GM12878 (cell line): ENCODE data around the gene SARS1. TPM values are rescaled to one million over a fixed set of nuclear protein-coding genes. Genes with fewer than 3 reads are reported as not detected.

Experiments used
- ATAC-seq: fragments of 200-7000 bp; cut with Tn5 transposase; 3 replicates; pipeline ENCODE4 v1.9.1; 2020; ENCODE audit warnings: mild to moderate bottlenecking, moderate library complexity
- BruUV-seq: library from RNA; stranded (reverse); fragments of 400-500 nt; replicated peaks from 2 replicates; lab custom pipeline; 2021; lab: Mats Ljungman, UMichigan
- CTCF ChIA-PET: fragments of 300-600 bp; sonication (Branson Sonifier 250); formaldehyde crosslinking; extraction: SDS; loops from one replicate; lab custom pipeline; 2021; ENCODE audit warnings: inconsistent platforms; lab: Yijun Ruan, JAX
- POLR2A ChIA-PET: fragments of 350-600 bp; formaldehyde crosslinking; extraction: SDS; loops from one replicate; lab custom pipeline; 2021; ENCODE audit warnings: inconsistent platforms; lab: Charles Lee
- RAD21 ChIA-PET: fragments of 300-600 bp; sonication (Branson Sonifier 250); formaldehyde crosslinking; loops from one replicate; lab custom pipeline; 2023; ENCODE audit warnings: antibody characterized with exemption; ENCODE audit not compliant: unreplicated experiment; lab: Charles Lee
- SMC1A ChIA-PET: fragments of 300-600 bp; sonication (Branson Sonifier 250); formaldehyde crosslinking; loops from one replicate; lab custom pipeline; 2023; ENCODE audit not compliant: unreplicated experiment, uncharacterized antibody; lab: Charles Lee
- DNase-seq: peaks from one replicate; pipeline ENCODE4 v3.0.0-alpha.2; 2011; ENCODE audit warnings: low read depth, low spot score
- FAIRE-seq: peaks from 3 replicates; lab custom pipeline; 2011; peaks lifted over from hg19 to GRCh38; lab: Jason Lieb, UNC
- H2AFZ ChIP-seq: 2 replicates; pipeline ENCODE4 v1.6.0; 2011; ENCODE audit warnings: low read depth, low read length, control low read depth; ENCODE audit not compliant: control insufficient read depth
- H3K27ac ChIP-seq: 2 replicates; pipeline ENCODE4 v1.5.1; 2011; ENCODE audit warnings: control low read depth; ENCODE audit not compliant: control insufficient read depth, insufficient read depth
- H3K27me3 ChIP-seq, 2 experiments: replicated peaks in 1 of 2; 2 replicates each; pipeline versions ENCODE4 v1.6.0 to v1.6.1; 2011; ENCODE audit warnings: low read length in 1 of 2; ENCODE audit not compliant: control insufficient read depth in 2 of 2, insufficient read depth in 2 of 2
- H3K36me3 ChIP-seq, 2 experiments: 2 replicates each; pipeline ENCODE4 v1.5.1; 2011; ENCODE audit warnings: low read length in 1 of 2; ENCODE audit not compliant: control insufficient read depth in 2 of 2, insufficient read depth in 2 of 2
- H3K4me1 ChIP-seq: 2 replicates; pipeline ENCODE4 v1.6.1; 2011; ENCODE audit warnings: mild to moderate bottlenecking, low read length, moderate library complexity, mixed read lengths; ENCODE audit not compliant: control insufficient read depth, insufficient read depth
- H3K4me2 ChIP-seq: 2 replicates; pipeline ENCODE4 v1.6.0; 2011; ENCODE audit warnings: control low read depth; ENCODE audit not compliant: control insufficient read depth, insufficient read depth
- H3K4me3 ChIP-seq: fragments of 200-600 bp; sonication (generic); 2 replicates; pipeline ENCODE4 v1.5.1; 2016
- H3K79me2 ChIP-seq: 2 replicates; pipeline ENCODE4 v1.6.0; 2011; ENCODE audit warnings: low read length; ENCODE audit not compliant: control insufficient read depth, insufficient read depth
- H3K9ac ChIP-seq: 2 replicates; pipeline ENCODE4 v1.8.0; 2011; ENCODE audit warnings: low read length, control low read depth, mixed read lengths; ENCODE audit not compliant: control insufficient read depth, insufficient read depth
- H3K9me3 ChIP-seq: replicated peaks from 3 replicates; pipeline ENCODE4 v1.5.1; 2011; ENCODE audit warnings: mild to moderate bottlenecking, low read length; ENCODE audit not compliant: control insufficient read depth, insufficient read depth
- H4K20me1 ChIP-seq: 2 replicates; pipeline ENCODE4 v1.6.0; 2011; ENCODE audit not compliant: control insufficient read depth, insufficient read depth
- BCL3 ChIP-seq: IDR thresholded peaks from 2 replicates; pipeline ENCODE4 v1.6.1; 2011; ENCODE audit warnings: borderline replicate concordance, low read depth, mild to moderate bottlenecking, moderate library complexity, low read length; ENCODE audit not compliant: insufficient read depth, poor library complexity, severe bottlenecking
- GABPA ChIP-seq: IDR thresholded peaks from 2 replicates; pipeline ENCODE4 v1.6.1; 2014; ENCODE audit warnings: antibody characterized with exemption, low read depth, mild to moderate bottlenecking, inconsistent platforms
- IRF4 ChIP-seq: IDR thresholded peaks from 2 replicates; pipeline ENCODE4 v1.6.1; 2011; ENCODE audit warnings: low read depth, low read length
- LARP7 ChIP-seq: fragments of 450-650 bp; IDR thresholded peaks from 2 replicates; pipeline ENCODE4 v1.6.1; 2017; ENCODE audit warnings: mild to moderate bottlenecking
- MEF2B ChIP-seq: fragments of 450-650 bp; IDR thresholded peaks from 2 replicates; pipeline ENCODE4 v1.6.1; 2018; ENCODE audit warnings: mild to moderate bottlenecking, moderate library complexity; ENCODE audit not compliant: partially characterized antibody, poor library complexity, severe bottlenecking
- NFXL1 ChIP-seq: fragments of 450-650 bp; IDR thresholded peaks from 2 replicates; pipeline ENCODE4 v1.6.1; 2017; ENCODE audit warnings: antibody characterized with exemption, mild to moderate bottlenecking, borderline replicate concordance
- NR2C2 ChIP-seq: IDR thresholded peaks from 2 replicates; pipeline ENCODE4 v1.6.1; 2011; ENCODE audit warnings: borderline replicate concordance, low read depth; ENCODE audit not compliant: control insufficient read depth, insufficient read length
- SMAD1 ChIP-seq: fragments of 450-650 bp; IDR thresholded peaks from 2 replicates; pipeline ENCODE4 v1.6.1; 2018; ENCODE audit warnings: mild to moderate bottlenecking, low read depth; ENCODE audit not compliant: partially characterized antibody
- TARDBP ChIP-seq: IDR thresholded peaks from 2 replicates; pipeline ENCODE4 v1.6.1; 2016; ENCODE audit warnings: borderline replicate concordance
- YY1 ChIP-seq: IDR thresholded peaks from 2 replicates; pipeline ENCODE4 v1.6.1; 2011; ENCODE audit warnings: low read depth, mild to moderate bottlenecking, low read length
- WGBS: methylation state at CpG from one replicate; pipeline ENCODE4 v1.1.6; 2016; ENCODE audit warnings: low lambda C conversion rate; ENCODE audit not compliant: insufficient replicate concordance, insufficient coverage; ENCODE audit errors: missing lambda C conversion rate; 5-methylcytosine and 5-hydroxymethylcytosine counted together
- in situ Hi-C: fragments of 300-500 bp; cut with MboI; formaldehyde crosslinking; loops from 9 replicates; pipeline ENCODE4 v1.14.3; 2018; ENCODE audit warnings: mixed read lengths
- intact Hi-C: fragments of 100-400 bp; cut with micrococcal nuclease; formaldehyde crosslinking; loops from one replicate; pipeline ENCODE4 v1.14.2; 2022; ENCODE audit not compliant: unreplicated experiment
- polyA plus RNA-seq, 11 experiments: library from polyadenylated mRNA; depleted of rRNA in 4 of 11; unstranded in 6 of 11; stranded (reverse) in 5 of 11; fragments of >200 nt; fragmentation: Nextera tagmentation in 4 of 11; fragmentation: Illumina TruSeq in 1 of 11; extraction: Ambion mirVana in 4 of 11; extraction: Trizol in 1 of 11; gene quantifications; 1 replicate in 1 of 11; 2 replicates in 10 of 11; pipeline versions ENCODE4 v1.2.1 to v1.2.3, GENCODE V29; 2011 to 2016; ENCODE audit warnings: inconsistent platforms in 2 of 11, missing spikeins in 2 of 11, low read depth in 1 of 11
- total RNA-seq, 4 experiments: library from RNA; depleted of rRNA in 3 of 4; stranded (reverse); fragments of >200 nt in 3 of 4; fragmentation: Illumina TruSeq in 1 of 4; extraction: Trizol in 1 of 4; gene quantifications; 2 replicates each; pipeline versions ENCODE4 v1.2.1 to v1.2.3, GENCODE V29; 2013 to 2021
- TF ChIP-seq, protein P1 (sequence below): fragments of 450-650 bp; IDR thresholded peaks from 2 replicates; pipeline ENCODE4 v1.6.1; 2014; ENCODE audit warnings: mild to moderate bottlenecking

SARS1 gene
- total and polyA plus RNA-seq, 10 of the 15 experiments (the other 5 are each of a cell fraction or from before 2014, with no cell fraction given): 103 to 202 (median 138) TPM

- POLR2A ChIA-PET: interaction anchor here (1.7 kb wide), 1 partner anchor 10 kb away, joined by 5 read pairs; no protein-coding TSS in a partner anchor
- RAD21 ChIA-PET: no interaction called here
- Histone ChIP-seq H3K4me2 (no peak overlapping the region), H3K4me3 (no peak overlapping the region), H2AFZ (no peak overlapping the region), H4K20me1 (no peaks in the 10 kb centered on the region), H3K9ac (no peak overlapping the region), H3K27me3 (no peaks in the 10 kb centered on the region; a peak in 1 of 4 replicates), H3K4me1 (no peaks in the 10 kb centered on the region), H3K36me3 (peaks cover 8 to 9% of the 10 kb centered on the region in 2 experiments; a peak in 3 of 4 replicates), H3K27ac (no peak overlapping the region), H3K9me3 (no peaks in the 10 kb centered on the region), H3K79me2 (no peaks in the 10 kb centered on the region)
- CTCF ChIA-PET: no interaction called here
- ATAC-seq (no peak), FAIRE-seq (no peak), DNase-seq (no peak)
- TF ChIP-seq MEF2B (no peak), GABPA (no peak), SMAD1 (no peak), YY1 (no peak), TARDBP (no peak), BCL3 (no peak), NR2C2 (no peak), LARP7 (no peak), IRF4 (no peak), NFXL1 (no peak)
- TF ChIP-seq, protein P1, sequence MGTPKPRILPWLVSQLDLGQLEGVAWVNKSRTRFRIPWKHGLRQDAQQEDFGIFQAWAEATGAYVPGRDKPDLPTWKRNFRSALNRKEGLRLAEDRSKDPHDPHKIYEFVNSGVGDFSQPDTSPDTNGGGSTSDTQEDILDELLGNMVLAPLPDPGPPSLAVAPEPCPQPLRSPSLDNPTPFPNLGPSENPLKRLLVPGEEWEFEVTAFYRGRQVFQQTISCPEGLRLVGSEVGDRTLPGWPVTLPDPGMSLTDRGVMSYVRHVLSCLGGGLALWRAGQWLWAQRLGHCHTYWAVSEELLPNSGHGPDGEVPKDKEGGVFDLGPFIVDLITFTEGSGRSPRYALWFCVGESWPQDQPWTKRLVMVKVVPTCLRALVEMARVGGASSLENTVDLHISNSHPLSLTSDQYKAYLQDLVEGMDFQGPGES: no peak
- SMC1A ChIA-PET: no interaction called here
- intact Hi-C loops: no loop called here
- BruUV-seq: no TSS peak
- in situ Hi-C loops: no loop called here
- 76% methylated on average over 7 of the region's 7 CpGs for WGBS
Observed at GRCh38 chr1:109242387-109242786, 28.7 kb downstream of the SARS1 start.
